GM18951 (cell line): ENCODE measurements around the gene PAX9.

ENCODE experiments used
- POLR2A ChIP-seq: IDR thresholded peaks from 4 replicates; pipeline ENCODE4 v1.6.1; 2011; ENCODE audit warnings: mild to moderate bottlenecking; ENCODE audit not compliant: insufficient read length, insufficient read depth; ENCODE audit errors: extremely low read depth
- in situ Hi-C: fragments of 300-500 bp; cut with MboI; formaldehyde crosslinking; loops from one replicate; pipeline ENCODE4 v1.12.0; 2022; ENCODE audit warnings: low sequenced_read_pairs, mixed read lengths, inconsistent platforms; ENCODE audit not compliant: unreplicated experiment

The PAX9 gene

DNA sequence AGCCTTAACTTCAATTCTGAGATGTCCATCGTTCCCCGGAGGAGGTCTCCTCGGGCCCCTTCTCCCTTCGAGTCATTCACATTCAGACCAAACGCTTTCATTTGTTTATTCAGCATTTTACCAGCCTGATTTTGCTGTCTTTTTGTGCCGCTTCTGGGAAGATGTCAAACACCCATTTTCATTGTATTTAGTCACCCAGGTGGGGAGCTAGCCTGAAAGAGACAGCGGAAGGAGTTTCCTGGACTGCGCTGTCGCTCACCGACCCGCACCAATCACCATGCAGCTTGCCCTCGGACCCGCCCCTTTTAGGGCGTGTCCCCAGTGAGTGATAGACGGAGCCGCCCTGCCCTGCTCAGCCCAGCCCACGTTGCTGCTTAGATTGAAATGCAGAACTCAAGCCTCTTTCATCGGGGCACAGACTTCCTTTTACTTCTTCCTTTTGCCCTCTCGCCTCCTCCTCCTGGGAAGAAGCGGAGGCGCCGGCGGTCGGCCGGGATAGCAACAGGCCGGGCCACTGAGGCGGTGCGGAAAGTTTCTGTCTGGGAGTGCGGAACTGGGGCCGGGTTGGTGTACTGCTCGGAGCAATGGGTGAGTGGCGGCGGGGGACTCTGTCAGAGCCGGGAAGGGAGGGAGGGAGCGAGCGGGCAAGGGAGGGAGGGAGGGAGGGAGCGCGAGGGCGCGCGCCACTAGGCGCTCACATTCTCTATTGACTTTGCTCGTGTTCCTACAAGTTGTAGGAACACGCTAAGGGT, at the start of gene PAX9:
Gene PAX9, plus strand, starts transcription at position 355 of the 752 bp plus-strand sequence. Its CDS starts 230 bp downstream, at position 585.
- TF ChIP-seq POLR2A, result no peak
- in situ Hi-C loops, result loop anchor here (25.0 kb wide), 1 partner anchor 149 kb away; the partner anchor contains the start of gene NKX2-1

DNA sequence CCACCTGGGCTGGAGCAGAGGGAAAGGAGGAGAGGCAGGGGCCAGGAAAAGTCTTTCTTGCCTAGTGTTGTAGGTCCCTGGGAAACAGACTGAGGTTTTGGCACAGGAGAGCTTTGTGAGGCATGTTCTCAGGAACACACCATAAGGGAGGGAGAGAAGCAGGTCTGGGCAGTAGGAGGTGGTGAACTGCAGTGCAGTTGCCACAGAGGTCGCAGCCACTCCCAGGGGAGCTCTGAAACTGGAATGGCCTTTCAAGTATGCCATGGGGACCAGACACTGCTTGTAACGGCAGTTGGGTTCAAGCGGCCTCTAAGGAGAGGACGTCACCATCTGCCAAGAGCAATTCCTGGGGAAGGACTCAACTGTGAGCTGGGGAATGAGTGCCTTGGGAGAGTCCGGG, 43.8 kb upstream of the PAX9 start:
- TF ChIP-seq POLR2A, result no peak
- in situ Hi-C loops, result no loop called here

DNA sequence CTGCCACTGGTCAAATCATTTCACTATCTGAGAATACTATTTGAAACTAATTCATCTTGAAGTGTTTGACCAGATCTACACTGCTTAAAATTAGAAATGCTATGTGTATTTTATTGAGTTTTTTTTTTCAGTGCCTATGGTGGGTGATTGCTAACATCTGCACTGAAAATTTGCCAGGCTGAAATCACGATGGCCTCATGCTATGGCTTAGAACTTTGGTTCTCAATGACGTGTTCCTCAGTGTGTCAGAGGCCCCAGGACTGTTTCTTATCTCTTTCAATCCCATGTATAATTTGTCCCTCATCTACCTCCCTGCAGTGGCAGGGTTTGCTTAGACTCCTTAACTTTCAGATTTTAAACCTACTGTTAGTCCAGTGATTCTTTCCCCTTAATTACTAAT, 43.0 kb upstream of the PAX9 start:
- no peak for TF ChIP-seq POLR2A
- in situ Hi-C loops, result no loop called here

DNA sequence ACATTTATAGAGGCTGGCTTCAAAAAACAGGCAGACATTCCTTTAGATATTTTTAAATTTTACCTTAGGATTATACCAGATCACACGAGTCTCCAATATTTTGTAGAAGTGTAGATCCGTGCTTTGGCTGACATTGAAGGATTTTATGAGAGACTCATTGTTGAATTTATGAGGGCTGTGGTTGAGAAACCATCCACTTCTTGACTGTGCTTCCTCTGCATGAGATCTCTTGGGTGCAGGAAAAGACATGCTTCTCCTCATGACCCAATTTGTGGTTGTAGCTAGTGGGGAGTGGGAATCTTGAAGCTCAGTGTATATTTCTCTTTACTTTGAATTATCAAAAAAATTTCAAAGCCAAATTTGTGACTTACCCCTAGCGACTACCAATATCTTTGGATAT, 42.5 kb upstream of the PAX9 start:
- in situ Hi-C loops, result no loop called here
- no peak for TF ChIP-seq POLR2A

DNA sequence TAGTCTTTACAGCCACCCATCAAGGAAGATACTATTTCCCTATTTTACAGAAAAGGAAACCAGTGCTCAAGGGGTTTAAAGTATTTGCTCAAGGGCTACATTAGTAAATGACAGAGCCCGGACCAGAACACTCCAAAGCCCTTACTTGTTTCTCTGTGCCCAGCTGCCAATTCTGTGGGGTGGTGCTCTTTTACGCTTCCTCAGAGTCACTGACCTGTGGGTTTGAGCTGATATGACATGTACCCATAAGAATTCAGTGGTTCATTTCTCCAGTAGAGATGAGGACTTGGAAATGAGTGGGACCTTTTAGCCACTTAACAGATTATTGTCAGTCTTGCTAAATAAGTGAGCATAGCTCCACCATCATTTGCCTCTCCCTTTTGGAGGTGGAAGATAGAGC, 41.8 kb upstream of the PAX9 start:
- in situ Hi-C loops, result no loop called here
- no peak for TF ChIP-seq POLR2A

DNA sequence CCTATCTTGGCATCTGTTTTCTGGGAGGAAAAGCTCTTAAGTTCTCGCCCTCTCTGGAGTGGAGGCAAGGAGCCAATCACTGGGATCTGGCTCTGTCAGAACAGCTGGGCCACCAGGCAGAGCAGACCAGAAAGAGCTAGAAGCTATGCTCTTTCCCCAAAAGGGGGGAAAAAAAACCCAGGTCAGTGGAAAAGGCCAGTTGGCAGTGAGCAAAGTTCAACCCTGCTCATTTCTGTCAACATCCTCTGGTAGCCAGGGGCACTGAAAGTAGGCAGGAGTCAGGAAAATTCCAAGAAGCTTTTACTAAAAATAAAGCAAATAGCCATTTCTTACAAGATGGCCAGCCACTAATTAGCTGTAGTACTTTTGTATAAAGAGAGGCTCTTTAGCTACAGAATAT, 36.6 kb upstream of the PAX9 start:
- TF ChIP-seq POLR2A, result no peak
- in situ Hi-C loops, result no loop called here

DNA sequence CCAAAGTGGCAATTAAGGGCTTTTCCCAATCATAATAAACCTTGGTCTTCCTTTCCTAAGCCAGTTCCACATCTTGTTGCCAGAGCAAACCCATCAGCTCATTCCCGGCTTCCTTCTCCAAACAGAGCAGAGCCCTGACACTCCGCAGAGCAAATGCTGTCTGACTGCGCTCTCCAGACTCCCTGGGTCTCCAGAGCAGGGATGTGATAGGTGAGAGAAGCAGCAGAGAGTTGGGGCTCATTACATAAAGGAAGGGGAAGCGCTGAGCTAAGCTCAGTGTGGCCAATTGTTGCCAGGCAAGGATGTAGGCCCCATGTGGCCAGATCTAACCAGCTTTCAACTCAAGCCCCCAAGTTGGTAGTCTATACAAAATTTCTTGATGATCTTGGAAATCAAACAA, 36.2 kb upstream of the PAX9 start:
- in situ Hi-C loops, result no loop called here
- no peak for TF ChIP-seq POLR2A

DNA sequence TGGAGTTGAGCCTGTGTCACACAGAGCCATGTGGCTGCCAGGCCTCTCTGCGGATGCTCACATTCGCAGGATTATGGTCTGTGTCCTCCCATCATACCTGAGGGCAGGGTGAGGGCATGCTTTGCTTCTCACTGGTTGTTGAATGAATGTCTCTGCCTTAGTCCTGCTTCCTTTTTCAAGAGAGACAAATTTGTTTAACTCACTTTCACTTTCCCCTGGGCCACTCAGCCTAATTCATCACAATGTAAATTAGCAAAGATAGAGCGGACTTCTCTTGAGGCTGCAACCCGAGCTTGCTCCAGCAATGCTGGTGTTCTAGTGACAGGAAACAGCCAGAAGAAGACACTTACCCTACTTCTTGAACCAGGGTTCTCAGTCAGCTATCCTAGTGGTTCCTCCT, 35.5 kb upstream of the PAX9 start:
- in situ Hi-C loops, result no loop called here
- no peak for TF ChIP-seq POLR2A

DNA sequence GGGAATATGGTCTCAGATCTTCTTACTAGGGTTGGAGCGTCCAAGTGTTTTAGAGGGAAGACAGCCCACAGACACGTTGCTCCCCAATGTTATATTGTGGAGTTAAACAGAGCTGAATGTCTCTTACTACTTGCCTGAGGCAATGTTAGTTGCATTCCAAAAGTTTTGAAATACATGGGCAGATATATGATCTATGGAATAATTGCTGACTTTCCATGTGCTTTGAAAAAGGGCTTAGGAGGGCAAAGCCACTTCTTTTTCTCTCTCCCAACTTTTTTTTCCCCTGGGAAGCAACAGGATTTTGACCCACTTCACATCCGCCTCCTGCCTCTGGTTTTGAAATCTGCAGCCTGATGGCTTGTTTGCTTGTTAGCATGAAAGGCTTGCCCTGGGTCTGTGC, 33.7 kb upstream of the PAX9 start:
- in situ Hi-C loops, result no loop called here
- TF ChIP-seq POLR2A, result no peak

DNA sequence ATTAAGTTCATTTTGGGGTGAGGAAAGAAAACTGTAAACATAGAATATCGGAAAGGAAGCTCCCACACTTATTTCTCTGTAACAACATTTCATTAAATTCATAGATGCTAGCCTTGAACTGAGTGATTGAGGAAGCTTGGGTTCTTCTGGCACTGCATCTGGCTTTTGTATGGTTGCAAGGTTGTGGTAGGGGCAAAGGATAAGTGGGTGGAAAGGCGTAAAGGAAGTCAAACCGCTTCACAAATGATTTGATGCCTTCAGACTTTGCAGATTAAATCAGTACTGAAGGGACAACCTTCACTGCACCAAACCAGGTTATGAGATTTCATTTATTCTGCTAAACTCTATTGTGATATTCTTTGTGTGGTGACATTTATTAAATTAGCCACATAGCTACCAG, 28.1 kb upstream of the PAX9 start:
- in situ Hi-C loops, result no loop called here
- TF ChIP-seq POLR2A, result no peak

DNA sequence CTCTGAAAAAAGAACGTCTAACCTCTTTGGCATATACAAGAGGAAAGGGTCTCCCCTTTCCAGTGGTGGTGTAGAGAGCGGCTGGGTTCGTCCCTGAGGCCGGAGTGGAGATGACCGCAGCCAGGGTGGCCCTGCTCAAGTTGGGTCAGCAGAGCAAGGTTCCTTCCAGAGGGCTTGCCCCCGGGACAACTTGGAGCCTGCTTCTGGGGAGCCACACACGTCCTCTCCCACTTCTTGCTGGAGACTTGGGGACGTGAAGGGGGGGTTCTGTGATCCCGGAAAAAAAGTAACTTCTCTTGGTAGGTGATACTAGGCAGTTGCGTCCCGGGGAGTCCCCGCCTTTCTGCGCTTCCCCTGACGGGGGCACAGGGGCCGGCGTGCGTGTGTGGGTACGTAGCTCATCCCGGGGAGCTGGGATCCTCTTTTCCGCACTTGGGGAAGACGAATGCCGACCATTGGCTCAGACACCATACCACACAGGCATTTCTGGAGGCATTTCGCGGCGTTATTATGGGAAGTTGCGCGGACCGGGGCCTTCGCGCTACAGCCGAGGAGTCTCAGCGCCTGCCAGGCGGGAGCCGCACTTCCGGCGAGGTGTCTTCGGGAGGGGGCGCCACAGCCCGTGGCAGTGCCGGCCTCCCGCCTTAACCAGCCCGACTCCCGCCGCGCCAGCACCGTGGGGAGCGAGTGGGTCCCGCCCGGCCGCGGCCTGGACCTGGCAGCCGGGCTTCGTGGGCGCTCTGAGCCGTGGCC, 14.8 kb upstream of the PAX9 start:
- no peak for TF ChIP-seq POLR2A

DNA sequence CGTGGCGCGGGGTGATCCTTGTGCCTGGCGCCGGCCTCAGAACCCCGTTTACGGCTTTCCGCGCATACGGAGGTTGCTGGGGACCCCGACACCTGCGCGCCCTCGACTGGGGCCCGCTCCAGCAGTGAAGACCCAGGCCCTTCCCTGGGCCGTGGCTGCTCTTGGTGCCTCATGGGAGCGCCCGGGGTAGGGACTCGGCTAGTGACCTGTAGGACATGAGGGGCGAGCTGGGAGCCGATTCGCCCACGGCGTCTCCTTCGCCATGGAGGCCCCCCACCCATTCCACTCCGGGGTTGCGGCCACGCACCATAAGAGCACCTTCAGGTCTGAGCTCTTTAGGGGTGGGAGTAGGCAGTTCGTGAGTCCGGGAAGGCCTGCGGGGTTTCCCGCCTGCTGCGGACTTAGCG, 14.2 kb upstream of the PAX9 start:
- in situ Hi-C loops, result no loop called here

More for the DNA sequence above, 14.8 kb upstream of the PAX9 start:
- in situ Hi-C loops, result no loop called here

DNA sequence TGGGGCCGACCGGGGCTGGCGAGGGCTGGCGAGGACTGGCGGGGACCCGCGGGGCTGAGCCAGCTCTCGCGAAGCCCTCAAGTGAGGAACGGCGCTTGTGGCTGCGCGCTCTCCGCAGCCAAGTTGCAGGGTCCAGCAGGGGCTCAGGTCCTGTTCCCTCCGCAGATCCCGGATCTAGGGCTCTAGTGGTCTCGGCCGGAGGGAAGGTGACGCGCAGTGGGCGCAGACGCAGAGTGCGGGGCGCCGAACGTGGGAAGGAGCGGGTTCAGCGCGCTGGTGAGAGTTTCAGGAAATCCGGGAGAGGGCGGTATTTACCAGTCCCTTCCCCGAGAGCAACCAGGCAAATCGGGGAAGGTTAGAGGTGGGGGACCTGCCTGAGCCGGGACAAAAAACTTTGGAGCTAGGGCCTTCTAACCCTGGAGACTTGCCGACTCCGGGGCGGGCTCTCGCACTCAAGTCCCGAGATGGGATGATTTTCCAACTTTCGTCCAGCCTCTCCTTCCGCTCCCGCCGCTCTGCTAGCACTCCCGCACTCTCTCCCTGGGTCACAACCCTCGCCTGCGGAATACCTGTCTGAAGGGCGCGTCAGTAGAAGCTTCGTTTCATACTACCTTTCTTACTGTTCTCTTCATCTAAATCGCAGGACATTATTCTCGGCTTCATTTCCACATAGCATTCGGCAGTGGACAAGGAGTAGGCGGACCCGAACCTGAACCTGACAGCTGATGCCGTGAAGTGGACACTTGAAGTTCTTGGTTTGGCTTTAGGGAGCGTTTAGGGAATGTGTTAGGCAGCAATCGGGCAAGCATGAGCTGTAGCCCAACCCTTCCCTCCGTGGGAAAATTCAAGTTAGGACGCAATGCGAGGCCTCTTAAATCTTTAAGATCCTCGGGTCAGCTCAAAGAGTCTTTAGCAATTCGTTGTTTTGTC, 13.6 kb upstream of the PAX9 start:
- TF ChIP-seq POLR2A, result no peak
- in situ Hi-C loops, result no loop called here

More for the DNA sequence above, 14.2 kb upstream of the PAX9 start:
- no peak for TF ChIP-seq POLR2A
